Activated CD4-positive, alpha-beta T cell treated with anti-CD3 and anti-CD28 coated beads for 48 hours (primary cell): ENCODE measurements around the gene SOBP.
"Not testable (repeated sequence)": the region's sequence is repeated elsewhere in the genome, so short reads cannot be mapped to it uniquely, and the experiment has no call there.

Source experiments
- DNase-seq: peaks from one replicate; pipeline ENCODE4 v3.0.0-alpha.2; 2020

The SOBP gene

GRCh38 chr6:107488174-107488874, 1.6 kb upstream of the SOBP start:
- DNase-seq = no peak

- peak; percentile 41 for DNase-seq
Observed at GRCh38 chr6:107488875-107489635, 862 bp upstream of the SOBP start.

- no peak for DNase-seq
Observed at GRCh38 chr6:107490566-107491137, 735 bp downstream of the SOBP start.

DNA sequence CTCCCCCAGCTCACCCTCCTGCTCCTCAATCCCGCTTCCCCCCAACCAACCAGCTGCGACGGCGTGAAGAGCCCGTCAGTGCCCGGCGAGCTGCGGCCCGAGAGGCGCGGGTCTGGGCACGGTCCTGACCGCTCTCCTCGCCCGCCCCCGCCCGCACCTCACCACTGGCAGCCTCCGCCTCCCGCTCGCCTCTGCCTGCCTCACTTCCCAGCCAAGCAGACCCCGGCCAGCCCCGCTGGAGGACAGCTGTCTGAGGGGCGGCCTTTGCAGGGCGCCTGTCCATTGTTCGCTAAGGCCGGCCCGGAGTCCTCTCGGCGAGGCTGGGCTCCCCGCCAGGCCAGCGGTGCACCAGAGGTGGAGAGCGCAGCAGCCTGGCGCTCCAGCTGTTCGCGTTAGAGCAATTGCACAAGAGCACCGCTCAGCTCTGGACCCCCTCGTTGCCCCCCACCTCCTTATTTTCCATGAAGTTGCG, 1.3 kb downstream of the SOBP start:
- peak; percentile 6 for DNase-seq

- no peak for DNase-seq
Observed at GRCh38 chr6:107491760-107492660, 2.1 kb downstream of the SOBP start.

DNA sequence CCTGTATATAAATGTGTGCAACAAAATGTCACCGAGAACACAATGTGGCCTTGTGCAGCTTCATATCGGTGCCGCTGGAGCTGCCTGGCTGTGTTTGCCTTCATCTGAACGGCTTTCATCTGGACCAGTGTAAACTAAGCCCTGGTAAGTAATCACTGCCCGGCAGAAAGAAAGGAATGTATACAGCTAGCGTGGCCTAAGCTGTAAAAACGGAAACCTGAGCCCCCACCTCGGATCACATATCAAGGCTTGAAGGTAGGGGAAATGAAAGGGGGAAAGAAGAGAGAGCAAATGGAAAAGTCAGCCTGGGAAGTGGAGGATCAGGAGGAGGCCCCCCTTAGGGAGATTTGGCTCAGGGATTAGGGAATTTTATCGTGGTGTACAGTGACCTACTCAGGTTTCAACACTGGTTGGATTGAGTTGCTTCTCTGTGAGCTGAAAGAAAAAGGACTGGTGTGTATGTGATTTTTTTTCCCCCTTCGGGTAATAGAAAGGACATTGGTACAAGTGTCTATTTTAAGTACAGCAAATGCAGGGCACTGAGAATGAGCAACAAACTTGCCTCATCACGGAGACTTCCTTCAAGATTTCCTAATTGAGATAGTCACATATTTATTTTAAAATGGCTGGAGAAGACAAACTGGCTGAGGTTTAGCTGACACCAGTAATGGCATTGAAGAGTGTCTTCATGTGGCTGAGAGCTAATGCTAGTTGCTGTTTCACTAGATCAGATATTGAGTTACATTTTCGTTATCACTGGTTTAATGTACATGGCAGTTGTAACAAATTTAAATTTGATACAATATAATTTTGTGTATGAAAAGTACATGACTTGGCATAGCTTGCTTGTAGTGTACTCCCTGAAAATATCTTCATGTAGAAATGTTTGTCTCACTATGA, 3.5 kb downstream of the SOBP start:
- DNase-seq = no peak

DNA sequence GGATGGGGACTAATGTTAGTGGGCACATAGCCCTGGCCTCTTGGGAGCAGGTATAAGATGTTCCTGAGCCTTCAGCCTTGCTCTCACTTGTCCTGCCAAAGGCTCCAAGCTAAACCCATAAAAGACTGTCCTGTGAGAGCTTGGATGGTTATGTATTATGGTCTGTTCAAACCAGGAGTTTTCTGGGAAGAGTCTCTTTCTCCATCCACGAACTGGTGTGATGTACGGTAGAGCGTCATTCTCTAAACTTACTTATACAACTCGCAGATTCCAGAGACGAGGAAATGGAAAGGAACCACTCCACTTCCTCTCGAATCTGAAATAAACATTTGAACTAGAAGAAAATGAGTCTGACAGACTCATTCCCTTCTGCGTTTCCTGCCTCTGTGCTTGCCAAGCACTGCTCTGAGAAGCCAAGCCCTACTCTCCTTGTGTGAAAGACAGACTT, 5.3 kb downstream of the SOBP start:
- no peak for DNase-seq

DNA sequence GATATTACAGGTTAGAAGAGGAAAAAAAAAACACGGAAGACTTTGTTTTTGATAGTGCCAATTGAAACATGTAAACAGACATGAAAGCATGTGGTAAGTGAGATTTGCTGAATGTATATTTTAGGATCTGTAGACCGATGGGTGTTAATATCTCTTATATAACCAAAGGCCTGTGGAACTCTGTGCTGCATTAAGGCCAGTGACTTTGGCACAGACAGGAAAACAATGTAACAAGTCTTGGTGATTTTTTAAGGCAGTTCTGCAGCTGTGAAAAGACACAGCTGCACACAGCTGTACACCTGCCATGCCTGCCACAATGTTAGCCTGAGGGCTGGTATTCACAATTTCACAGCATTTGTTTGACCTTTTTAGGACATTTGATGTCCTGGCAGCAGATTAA, 6.1 kb downstream of the SOBP start:
- DNase-seq = no peak

DNA sequence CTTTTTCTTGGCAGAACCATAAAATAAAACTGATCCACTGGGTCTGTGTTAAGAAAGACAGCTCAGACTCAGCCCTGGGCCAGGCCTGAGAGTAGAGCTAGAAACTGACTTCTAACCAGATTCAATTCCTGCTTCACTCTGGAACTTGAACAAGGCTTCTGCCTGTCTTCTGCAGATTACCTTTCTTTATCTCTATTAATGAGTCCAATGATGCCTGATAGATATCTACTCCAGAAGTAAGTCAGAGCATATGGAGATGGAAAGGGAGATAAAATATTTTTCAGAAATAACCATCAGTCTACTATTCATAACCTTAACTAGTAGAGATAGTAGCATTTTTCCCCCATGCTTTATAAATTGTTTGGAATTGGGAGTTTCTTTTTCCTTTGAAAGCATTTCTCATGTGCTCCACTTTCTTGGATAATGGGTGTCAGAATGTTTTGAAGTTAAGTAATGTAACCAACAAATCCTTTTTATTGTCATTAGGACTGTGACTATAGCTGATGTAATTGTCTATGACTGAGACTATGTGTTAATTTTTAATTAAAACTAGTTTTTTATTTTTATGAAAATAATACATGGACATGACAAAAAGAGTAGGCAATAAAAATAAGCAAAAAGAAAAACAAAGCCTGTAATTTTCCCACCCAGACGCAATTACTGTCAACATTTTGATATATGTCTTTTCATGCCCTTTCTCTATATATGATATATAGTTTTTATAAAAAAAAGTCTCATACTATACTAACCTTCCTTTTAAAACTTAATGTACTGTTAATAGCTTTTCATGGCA, 7.2 kb downstream of the SOBP start:
- no peak for DNase-seq

DNA sequence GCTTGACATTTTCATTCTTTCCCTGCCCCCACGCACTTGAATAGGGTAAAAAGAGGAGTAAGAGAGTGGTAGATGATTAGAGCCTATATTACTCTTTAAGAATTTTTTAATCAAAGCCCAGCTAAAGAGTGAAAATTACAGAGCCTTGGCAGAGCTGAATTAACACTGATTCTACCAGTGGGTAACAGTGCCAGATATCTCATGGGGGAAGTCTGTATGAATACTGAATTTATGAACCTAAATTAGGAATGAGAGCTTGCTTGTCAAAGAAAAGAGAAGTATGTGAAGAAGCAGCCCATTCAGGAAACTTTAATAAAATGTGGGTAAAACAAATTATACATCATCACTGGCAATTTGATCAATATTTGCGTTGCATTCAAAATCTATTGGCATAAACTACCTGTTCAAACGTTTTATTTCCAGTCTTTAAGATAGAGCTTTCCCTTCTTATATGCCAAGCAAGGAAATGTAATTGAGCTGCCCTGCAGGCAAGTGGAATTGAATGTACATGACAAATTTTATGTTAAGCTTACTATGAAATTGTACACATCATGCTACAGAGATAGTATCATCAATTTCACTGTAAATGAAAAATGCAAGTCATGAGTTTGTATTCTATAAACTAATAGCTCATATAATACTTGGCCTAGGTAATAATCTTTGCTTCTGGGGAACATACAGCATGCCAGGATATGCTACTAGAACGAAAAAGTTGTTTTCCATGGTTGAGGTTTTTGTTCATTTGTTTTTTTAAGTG, 14.5 kb downstream of the SOBP start:
- no peak for DNase-seq

- DNase-seq = no peak
Observed at GRCh38 chr6:107506145-107506544, 16.2 kb downstream of the SOBP start.

DNA sequence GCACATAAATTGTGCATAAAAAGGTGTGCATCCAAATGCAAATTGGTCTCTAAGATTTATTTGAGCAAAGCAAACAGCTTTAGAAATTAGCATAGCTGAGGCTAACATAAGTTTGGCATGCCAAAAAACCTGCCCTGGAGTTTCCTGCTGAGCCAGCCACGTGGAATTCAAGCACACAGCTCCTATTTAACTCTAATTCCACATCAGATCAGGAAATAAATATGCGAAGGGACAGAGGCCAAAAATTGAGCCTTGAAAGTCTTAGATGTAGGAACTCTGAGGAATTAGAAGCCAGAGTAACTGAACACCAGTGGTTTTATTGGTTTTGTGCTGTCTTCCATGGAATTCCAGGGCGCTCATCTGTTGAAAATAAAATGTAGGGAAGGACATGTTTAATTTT, 19.6 kb downstream of the SOBP start:
- no peak for DNase-seq

- no peak for DNase-seq
Observed at GRCh38 chr6:107510108-107510507, 20.2 kb downstream of the SOBP start.

GRCh38 chr6:107511511-107511993, 21.6 kb downstream of the SOBP start:
- DNase-seq = no peak

GRCh38 chr6:107513214-107513613, 23.3 kb downstream of the SOBP start:
- DNase-seq = no peak

DNA sequence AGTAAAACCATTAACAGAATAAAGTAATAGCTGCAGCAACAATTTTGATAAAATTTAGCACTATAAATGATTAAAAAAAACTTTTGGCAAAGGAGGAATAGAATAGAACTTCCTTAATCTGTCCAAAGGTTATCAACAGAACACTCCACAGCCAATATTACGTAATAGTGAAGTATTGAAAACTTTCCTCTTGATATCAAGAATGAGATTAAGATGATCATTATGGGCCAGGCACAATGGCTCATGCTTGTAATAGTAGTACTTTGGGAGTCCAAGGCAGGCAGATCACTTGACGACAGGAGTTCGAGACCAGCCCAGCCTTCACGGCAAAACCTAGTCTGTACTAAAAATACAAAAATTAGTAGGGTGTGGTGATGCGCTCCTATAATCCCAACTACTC, 26.0 kb downstream of the SOBP start:
- DNase-seq = no peak

GRCh38 chr6:107517274-107517673, 27.4 kb downstream of the SOBP start:
- no peak for DNase-seq

GRCh38 chr6:107519224-107519623, 29.3 kb downstream of the SOBP start:
- not testable (repeated sequence) for DNase-seq

- DNase-seq = not testable (repeated sequence)
Observed at GRCh38 chr6:107520706-107521105, 30.8 kb downstream of the SOBP start.
